ENCODE data around the gene ARPC2.

The ARPC2 gene

DNA sequence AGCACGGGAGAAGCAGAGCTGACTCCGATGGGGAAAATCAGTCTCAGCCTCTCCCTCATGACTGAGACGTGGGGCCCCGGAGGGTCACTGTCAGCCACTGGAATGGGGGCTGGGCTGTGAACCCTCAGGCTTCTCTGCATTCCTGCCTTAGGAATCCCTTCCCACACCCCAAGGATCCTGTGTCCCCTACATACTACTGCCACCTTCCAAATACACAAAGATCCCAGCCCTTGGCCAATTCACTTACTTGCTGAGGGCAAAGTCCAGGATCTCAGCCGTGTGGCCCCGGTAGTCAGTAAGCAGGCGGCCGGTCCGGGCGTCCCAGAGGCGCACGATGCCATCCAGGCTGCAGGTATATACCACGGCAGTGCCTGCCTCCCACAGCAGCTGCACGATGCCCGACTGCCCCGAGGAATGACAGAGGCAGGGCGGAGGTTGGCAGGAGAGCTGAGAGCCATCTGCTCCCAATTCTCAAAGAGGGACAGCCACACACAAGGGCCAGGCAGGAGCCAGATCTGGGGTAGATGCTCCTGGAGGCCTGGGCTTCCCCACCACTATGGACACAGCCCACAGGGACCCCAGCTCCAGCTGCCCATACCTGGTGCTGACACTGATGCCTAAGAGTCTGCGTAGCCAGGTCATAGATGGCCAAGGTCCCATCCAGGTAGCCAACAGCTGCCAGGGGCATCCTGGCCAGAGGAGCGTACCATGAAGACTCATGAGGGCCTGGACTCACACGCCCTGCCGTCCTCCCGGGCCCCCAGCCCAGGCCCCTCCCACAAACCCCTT lies 48.0 kb downstream of the ARPC2 start:
- TF ChIP-seq, protein P1, sequence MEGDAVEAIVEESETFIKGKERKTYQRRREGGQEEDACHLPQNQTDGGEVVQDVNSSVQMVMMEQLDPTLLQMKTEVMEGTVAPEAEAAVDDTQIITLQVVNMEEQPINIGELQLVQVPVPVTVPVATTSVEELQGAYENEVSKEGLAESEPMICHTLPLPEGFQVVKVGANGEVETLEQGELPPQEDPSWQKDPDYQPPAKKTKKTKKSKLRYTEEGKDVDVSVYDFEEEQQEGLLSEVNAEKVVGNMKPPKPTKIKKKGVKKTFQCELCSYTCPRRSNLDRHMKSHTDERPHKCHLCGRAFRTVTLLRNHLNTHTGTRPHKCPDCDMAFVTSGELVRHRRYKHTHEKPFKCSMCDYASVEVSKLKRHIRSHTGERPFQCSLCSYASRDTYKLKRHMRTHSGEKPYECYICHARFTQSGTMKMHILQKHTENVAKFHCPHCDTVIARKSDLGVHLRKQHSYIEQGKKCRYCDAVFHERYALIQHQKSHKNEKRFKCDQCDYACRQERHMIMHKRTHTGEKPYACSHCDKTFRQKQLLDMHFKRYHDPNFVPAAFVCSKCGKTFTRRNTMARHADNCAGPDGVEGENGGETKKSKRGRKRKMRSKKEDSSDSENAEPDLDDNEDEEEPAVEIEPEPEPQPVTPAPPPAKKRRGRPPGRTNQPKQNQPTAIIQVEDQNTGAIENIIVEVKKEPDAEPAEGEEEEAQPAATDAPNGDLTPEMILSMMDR (conservative IDR thresholded peaks at IDR 0.05; ENCODE audit: low read depth, low read length) = no peak
- H3K9ac ChIP-seq = no peak overlapping the region
- H3K4me3 ChIP-seq (IDR thresholded peaks at IDR 0.05; ENCODE audit: insufficient read depth, low read depth, low read length) = no peak overlapping the region
- no peak overlapping the region for H3K27ac ChIP-seq
- no peak overlapping the region for H3K4me2 ChIP-seq
- H3K4me1 ChIP-seq (ENCODE audit: low read depth, poor library complexity, severe bottlenecking) = peaks cover 16% of the 10 kb centered on the region
- no peak overlapping the region for H2AFZ ChIP-seq (ENCODE audit: low read depth)
- H3K36me3 ChIP-seq (ENCODE audit: insufficient read depth) = no peaks in the 10 kb centered on the region
- no peaks in the 10 kb centered on the region for H4K20me1 ChIP-seq (ENCODE audit: insufficient read depth)
- no peaks in the 10 kb centered on the region for H3K27me3 ChIP-seq (ENCODE audit: insufficient read depth, low read depth)
- peaks cover 12% of the 10 kb centered on the region; the same call in 1 of the 2 replicates for H3K79me2 ChIP-seq (ENCODE audit: insufficient read depth, low read depth)

- Histone ChIP-seq H3K27me3 (ENCODE audit: insufficient read depth, low read depth) (no peaks in the 10 kb centered on the region), H4K20me1 (ENCODE audit: insufficient read depth) (no peaks in the 10 kb centered on the region), H3K9ac (no peak overlapping the region), H3K27ac (no peak overlapping the region), H2AFZ (ENCODE audit: low read depth) (no peak overlapping the region), H3K36me3 (ENCODE audit: insufficient read depth) (no peaks in the 10 kb centered on the region), H3K4me2 (no peak overlapping the region), H3K79me2 (ENCODE audit: insufficient read depth, low read depth) (peaks cover 13% of the 10 kb centered on the region; the same call in 1 of the 2 replicates), H3K4me1 (ENCODE audit: low read depth, poor library complexity, severe bottlenecking) (peaks cover 16% of the 10 kb centered on the region), H3K4me3 (IDR thresholded peaks at IDR 0.05; ENCODE audit: insufficient read depth, low read depth, low read length) (no peak overlapping the region)
- TF ChIP-seq, protein P1 (conservative IDR thresholded peaks at IDR 0.05; ENCODE audit: low read depth, low read length) = no peak
Measured at GRCh38 chr2:218265626-218266025, 48.6 kb downstream of the ARPC2 start.

DNA sequence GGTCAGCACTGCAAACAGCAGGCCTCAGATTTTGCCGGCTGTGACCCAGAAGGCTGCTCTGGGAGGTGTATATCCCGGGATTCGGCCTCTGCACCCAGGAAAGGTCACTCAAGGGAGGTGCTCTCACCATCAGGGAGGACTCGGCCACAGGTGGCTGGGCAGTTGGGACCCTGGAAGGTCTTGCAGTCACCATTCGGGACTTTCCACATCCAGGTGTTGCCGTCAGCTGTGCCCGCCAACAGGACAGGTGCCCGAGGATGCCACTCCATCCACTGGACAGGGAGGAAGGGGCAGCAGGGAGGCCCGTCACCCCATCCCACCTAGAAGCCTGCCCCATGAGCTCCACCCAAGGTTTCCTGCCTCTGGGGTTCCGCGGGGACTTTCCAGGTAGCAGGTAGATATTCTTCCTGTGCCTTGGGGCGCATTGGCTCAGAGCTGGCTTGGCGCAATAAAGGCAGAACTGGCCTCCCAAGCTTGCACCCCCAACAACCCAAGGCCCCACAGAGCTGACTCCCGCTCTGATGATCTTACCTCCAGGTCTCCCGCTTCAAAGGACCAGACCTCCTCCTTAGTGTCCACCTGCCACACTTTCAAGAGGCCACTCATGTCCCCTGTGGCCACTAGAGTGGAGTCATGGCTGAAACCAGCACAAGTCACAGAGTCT lies 49.5 kb downstream of the ARPC2 start:
- Histone ChIP-seq H3K27me3 (ENCODE audit: insufficient read depth, low read depth) (no peaks in the 10 kb centered on the region), H3K4me3 (IDR thresholded peaks at IDR 0.05; ENCODE audit: insufficient read depth, low read depth, low read length) (no peak overlapping the region), H3K4me1 (ENCODE audit: low read depth, poor library complexity, severe bottlenecking) (peaks cover 20% of the 10 kb centered on the region), H3K27ac (no peak overlapping the region), H3K79me2 (ENCODE audit: insufficient read depth, low read depth) (peaks cover 21% of the 10 kb centered on the region; the same call in 1 of the 2 replicates), H4K20me1 (ENCODE audit: insufficient read depth) (no peaks in the 10 kb centered on the region), H3K4me2 (no peak overlapping the region), H3K9ac (no peak overlapping the region), H3K36me3 (ENCODE audit: insufficient read depth) (no peaks in the 10 kb centered on the region), H2AFZ (ENCODE audit: low read depth) (no peak overlapping the region)
- TF ChIP-seq, protein P1 (conservative IDR thresholded peaks at IDR 0.05; ENCODE audit: low read depth, low read length) = no peak

DNA sequence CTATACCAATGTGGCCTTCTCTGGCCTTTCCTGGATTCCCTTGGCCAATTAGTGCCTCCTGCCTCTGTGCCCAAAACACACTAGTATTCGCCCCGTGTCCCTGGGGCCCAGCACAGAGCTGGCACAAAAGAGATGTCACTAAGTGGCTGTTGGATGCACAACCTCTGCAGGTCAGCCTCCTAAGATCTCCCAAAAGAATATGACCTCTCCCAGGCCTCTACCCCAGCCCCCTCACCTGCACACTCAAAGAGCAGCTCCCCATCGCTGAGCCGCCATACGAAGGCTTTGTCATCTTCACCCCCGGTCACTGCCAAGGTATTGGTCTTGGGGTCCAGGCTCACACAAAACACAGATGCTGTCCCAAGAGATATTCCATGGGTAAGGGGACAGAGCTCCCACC lies 50.3 kb downstream of the ARPC2 start:
- H3K27me3 ChIP-seq (ENCODE audit: insufficient read depth, low read depth) = no peaks in the 10 kb centered on the region
- H4K20me1 ChIP-seq (ENCODE audit: insufficient read depth) = no peaks in the 10 kb centered on the region
- no peak overlapping the region for H3K9ac ChIP-seq
- TF ChIP-seq, protein P1 (conservative IDR thresholded peaks at IDR 0.05; ENCODE audit: low read depth, low read length) = no peak
- no peak overlapping the region for H3K4me3 ChIP-seq (IDR thresholded peaks at IDR 0.05; ENCODE audit: insufficient read depth, low read depth, low read length)
- H3K79me2 ChIP-seq (ENCODE audit: insufficient read depth, low read depth) = peaks cover 24% of the 10 kb centered on the region; the same call in 1 of the 2 replicates
- peaks cover 28% of the 10 kb centered on the region for H3K4me1 ChIP-seq (ENCODE audit: low read depth, poor library complexity, severe bottlenecking)
- H3K4me2 ChIP-seq = no peak overlapping the region
- no peak overlapping the region for H3K27ac ChIP-seq
- no peak overlapping the region for H2AFZ ChIP-seq (ENCODE audit: low read depth)
- no peaks in the 10 kb centered on the region for H3K36me3 ChIP-seq (ENCODE audit: insufficient read depth)
